Activated CD8-positive, alpha-beta T cell treated with anti-CD3 and anti-CD28 coated beads for 36 hours (primary cell): ENCODE results near the gene UIMC1. TPM values are rescaled to one million over a fixed set of nuclear protein-coding genes. Genes with fewer than 3 reads are reported as not detected.

ENCODE experiments used
- ATAC-seq: fragments of 200-7000 bp; cut with Tn5 transposase; one replicate; pipeline ENCODE4 v1.10.0; 2021; ENCODE audit warnings: mild to moderate bottlenecking, moderate library complexity
- CTCF ChIA-PET: fragments of 350-600 bp; sonication (Branson Sonifier 250); formaldehyde crosslinking; loops from one replicate; lab custom pipeline; 2021; ENCODE audit warnings: antibody characterized with exemption; lab: Charles Lee
- POLR2A ChIA-PET: fragments of 350-600 bp; sonication (Branson Sonifier 250); formaldehyde crosslinking; loops from one replicate; lab custom pipeline; 2021; ENCODE audit warnings: antibody characterized with exemption; lab: Charles Lee
- DNase-seq: peaks from one replicate; pipeline ENCODE4 v3.0.0-alpha.2; 2020
- H3K27ac Mint-ChIP-seq: one replicate; pipeline ENCODE4 v1.8.0; 2021; ENCODE audit warnings: mild to moderate bottlenecking, mixed read lengths
- H3K27me3 Mint-ChIP-seq: one replicate; pipeline ENCODE4 v1.8.0; 2021; ENCODE audit warnings: mixed read lengths
- H3K36me3 Mint-ChIP-seq: one replicate; pipeline ENCODE4 v1.8.0; 2021; ENCODE audit warnings: low read depth, mixed read lengths
- H3K4me1 Mint-ChIP-seq: one replicate; pipeline ENCODE4 v1.8.0; 2021; ENCODE audit warnings: low read depth, mixed read lengths
- H3K4me3 Mint-ChIP-seq: one replicate; pipeline ENCODE4 v1.8.0; 2021; ENCODE audit warnings: mild to moderate bottlenecking, moderate library complexity, mixed read lengths
- H3K9me3 Mint-ChIP-seq: one replicate; pipeline ENCODE4 v1.8.0; 2021; ENCODE audit warnings: mixed read lengths
- CTCF ChIP-seq: fragments of 200-600 bp; IDR thresholded peaks from one replicate; pipeline ENCODE4 v1.8.0; 2022; ENCODE audit warnings: antibody characterized with exemption, mild to moderate bottlenecking
- intact Hi-C: fragments of 100-400 bp; cut with micrococcal nuclease; formaldehyde crosslinking; loops from one replicate; pipeline ENCODE4 v1.10.0; 2022
- total RNA-seq, 2 experiments: library from RNA; stranded (reverse); gene quantifications; one replicate each; pipeline ENCODE4 v1.2.3, GENCODE V29; 2021

Gene UIMC1
- total RNA-seq, 2 experiments from 2014 or later = 54.1 to 57.0 TPM

GRCh38 chr5:176899946-176900779 lies 106.4 kb downstream of the UIMC1 start:
- Mint-ChIP-seq H3K4me3 (no peak overlapping the region), H3K9me3 (no peaks in the 10 kb centered on the region), H3K4me1 (peaks cover 25% of the 10 kb centered on the region), H3K27ac (no peak overlapping the region), H3K36me3 (peaks cover 30% of the 10 kb centered on the region), H3K27me3 (no peaks in the 10 kb centered on the region)
- DNase-seq = no peak
- ATAC-seq = no peak
- intact Hi-C loops = no loop called here
- POLR2A ChIA-PET = interaction anchor here (0.7 to 1.3 kb wide), 3 partner anchors 9 to 17 kb away, joined by 3 read pairs; no protein-coding TSS in a partner anchor
- CTCF ChIA-PET = interaction anchor here (0.8 to 2.0 kb wide), 3 partner anchors 10 to 240 kb away, joined by 3 to 12 read pairs (median 3); no protein-coding TSS in a partner anchor
- no peak for TF ChIP-seq CTCF

GRCh38 chr5:176899296-176899891 lies 107.2 kb downstream of the UIMC1 start, which contains the start of gene HK3:
TSS of gene HK3 (minus strand) at chr5:176899346. CDS start at chr5:176896159, 3,187 bp downstream.
- intact Hi-C loops = no loop called here
- DNase-seq (no peak), ATAC-seq (no peak)
- Mint-ChIP-seq H3K36me3 (peaks cover 24% of the 10 kb centered on the region), H3K4me1 (peaks cover 25% of the 10 kb centered on the region), H3K27me3 (no peaks in the 10 kb centered on the region), H3K9me3 (no peaks in the 10 kb centered on the region), H3K27ac (no peak within 1 kb of the TSS), H3K4me3 (no peak within 1 kb of the TSS)
- CTCF ChIA-PET = interaction anchor here (0.8 to 2.0 kb wide), 3 partner anchors 10 to 239 kb away, joined by 3 to 12 read pairs (median 3); no protein-coding TSS in a partner anchor
- TF ChIP-seq CTCF = no peak
- POLR2A ChIA-PET = interaction anchor here (0.6 to 1.3 kb wide), 4 partner anchors 18 to 219 kb away, joined by 3 to 5 read pairs (median 3); no protein-coding TSS in a partner anchor

DNA sequence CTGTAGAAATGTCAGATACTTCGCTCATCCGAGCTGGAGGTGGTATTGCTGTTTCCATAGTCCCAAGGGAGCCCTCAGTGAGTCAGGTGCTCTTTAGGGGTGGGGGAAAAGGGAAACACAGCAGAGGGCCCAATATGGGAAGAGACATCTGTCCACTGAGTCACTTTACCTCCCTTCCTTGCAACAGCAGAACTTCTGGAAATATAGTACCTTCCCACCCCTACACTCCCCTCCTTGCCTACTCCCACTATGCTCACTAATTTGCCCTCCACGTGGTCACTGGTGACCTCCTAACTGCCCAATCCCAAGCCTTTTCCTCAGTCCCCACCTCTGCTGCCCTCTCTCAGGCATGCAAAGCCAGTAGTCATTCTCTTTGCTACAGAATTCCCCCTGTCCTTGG lies 109.3 kb downstream of the UIMC1 start:
- ChIA-PET CTCF (interaction anchor here (1.6 to 1.8 kb wide), 2 partner anchors 13 to 237 kb away, joined by 4 to 5 read pairs; no protein-coding TSS in a partner anchor), POLR2A (interaction anchor here (1.2 kb wide), 1 partner anchor 38 kb away, joined by 3 read pairs; no protein-coding TSS in a partner anchor)
- H3K36me3 Mint-ChIP-seq = peaks cover 11% of the 10 kb centered on the region
- H3K4me3 Mint-ChIP-seq = no peak overlapping the region
- intact Hi-C loops = no loop called here
- H3K27me3 Mint-ChIP-seq = peaks cover 2% of the 10 kb centered on the region
- no peak for DNase-seq
- H3K27ac Mint-ChIP-seq = no peak overlapping the region
- peaks cover 19% of the 10 kb centered on the region for H3K4me1 Mint-ChIP-seq
- no peak for TF ChIP-seq CTCF
- no peaks in the 10 kb centered on the region for H3K9me3 Mint-ChIP-seq
- no peak for ATAC-seq

- peaks cover 2% of the 10 kb centered on the region for H3K27me3 Mint-ChIP-seq
- peaks cover 8% of the 10 kb centered on the region for H3K4me1 Mint-ChIP-seq
- DNase-seq (no peak), ATAC-seq (no peak)
- no peaks in the 10 kb centered on the region for H3K9me3 Mint-ChIP-seq
- intact Hi-C loops = no loop called here
- H3K4me3 Mint-ChIP-seq = no peak overlapping the region
- peaks cover 3% of the 10 kb centered on the region for H3K36me3 Mint-ChIP-seq
- ChIA-PET CTCF (interaction anchor here (1.6 kb wide), 1 partner anchor 235 kb away, joined by 5 read pairs; no protein-coding TSS in a partner anchor), POLR2A (no interaction called here)
- TF ChIP-seq CTCF = no peak
- no peak overlapping the region for H3K27ac Mint-ChIP-seq
These were observed 110.7 kb downstream of the UIMC1 start for GRCh38 chr5:176895831-176896230.
